Peyer's patch (tissue), 4 donors: Measurements from ENCODE around the gene SLC38A5.

Experiments
- POLR2A ChIP-seq, 2 donors: fragments of 450-650 bp; IDR thresholded peaks; one replicate each; pipeline ENCODE4 v1.5.1; 2017; ENCODE audit warnings: antibody characterized with exemption in 2 of 2, mild to moderate bottlenecking in 2 of 2, moderate library complexity in 2 of 2
- TF ChIP-seq, protein P1 (sequence below), 6 experiments: fragments of 450-650 bp in 4 of 6; fragments of 200-600 bp in 2 of 6; sonication (generic) in 1 of 6; IDR thresholded peaks; one replicate each; pipeline ENCODE4 v1.5.1; 2017 to 2019; ENCODE audit warnings: antibody characterized with exemption in 6 of 6, mild to moderate bottlenecking in 3 of 6, moderate library complexity in 1 of 6

DNA sequence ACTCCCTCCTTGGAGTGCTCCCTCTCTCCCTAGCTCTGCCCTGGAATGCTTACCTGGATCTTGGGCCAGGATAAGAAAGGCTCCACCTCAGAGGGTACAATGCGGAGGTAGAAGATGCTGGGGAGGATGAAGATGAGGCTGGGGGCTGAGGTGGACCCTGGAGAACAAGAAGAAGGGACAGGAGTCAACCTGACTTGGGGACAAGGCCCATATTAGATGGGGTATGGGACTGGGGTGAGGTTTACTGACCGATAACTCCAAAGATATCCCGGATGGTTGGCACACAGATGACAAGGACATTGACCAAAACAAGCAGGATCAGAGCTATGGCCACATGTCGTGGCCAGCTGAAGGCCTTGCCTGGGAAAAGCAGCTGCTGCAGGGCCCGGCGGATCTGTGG, 10.6 kb downstream of the SLC38A5 start:
- no peak for TF ChIP-seq POLR2A (IDR thresholded peaks at IDR 0.05)
- TF ChIP-seq, protein P1, sequence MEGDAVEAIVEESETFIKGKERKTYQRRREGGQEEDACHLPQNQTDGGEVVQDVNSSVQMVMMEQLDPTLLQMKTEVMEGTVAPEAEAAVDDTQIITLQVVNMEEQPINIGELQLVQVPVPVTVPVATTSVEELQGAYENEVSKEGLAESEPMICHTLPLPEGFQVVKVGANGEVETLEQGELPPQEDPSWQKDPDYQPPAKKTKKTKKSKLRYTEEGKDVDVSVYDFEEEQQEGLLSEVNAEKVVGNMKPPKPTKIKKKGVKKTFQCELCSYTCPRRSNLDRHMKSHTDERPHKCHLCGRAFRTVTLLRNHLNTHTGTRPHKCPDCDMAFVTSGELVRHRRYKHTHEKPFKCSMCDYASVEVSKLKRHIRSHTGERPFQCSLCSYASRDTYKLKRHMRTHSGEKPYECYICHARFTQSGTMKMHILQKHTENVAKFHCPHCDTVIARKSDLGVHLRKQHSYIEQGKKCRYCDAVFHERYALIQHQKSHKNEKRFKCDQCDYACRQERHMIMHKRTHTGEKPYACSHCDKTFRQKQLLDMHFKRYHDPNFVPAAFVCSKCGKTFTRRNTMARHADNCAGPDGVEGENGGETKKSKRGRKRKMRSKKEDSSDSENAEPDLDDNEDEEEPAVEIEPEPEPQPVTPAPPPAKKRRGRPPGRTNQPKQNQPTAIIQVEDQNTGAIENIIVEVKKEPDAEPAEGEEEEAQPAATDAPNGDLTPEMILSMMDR (IDR thresholded peaks at IDR 0.05), result no peak
